ENCODE results near the gene GBGT1.

Gene GBGT1

GRCh38 chr9:133113949-133114885, 49.5 kb downstream of the GBGT1 start:
- no peak for DNase-seq (ENCODE audit: low read depth in 2 of 2)

- DNase-seq (ENCODE audit: low read depth in 2 of 2) = no peak
These were observed 50.4 kb downstream of the GBGT1 start for GRCh38 chr9:133113163-133113948.

GRCh38 chr9:133112663-133113026, 51.1 kb downstream of the GBGT1 start:
- DNase-seq (ENCODE audit: low read depth in 2 of 2) = no peak

- no peak for DNase-seq (ENCODE audit: low read depth in 2 of 2)
These were observed 51.7 kb downstream of the GBGT1 start for GRCh38 chr9:133111808-133112662.

- no peak for DNase-seq (ENCODE audit: low read depth in 2 of 2)
These were observed 53.6 kb downstream of the GBGT1 start for GRCh38 chr9:133109931-133110650.

GRCh38 chr9:133108794-133109641, 54.7 kb downstream of the GBGT1 start:
- no peak for DNase-seq (ENCODE audit: low read depth in 2 of 2)

- no peak for DNase-seq (ENCODE audit: low read depth in 2 of 2)
These were observed 55.5 kb downstream of the GBGT1 start for GRCh38 chr9:133107961-133108793.

GRCh38 chr9:133107245-133107722, 56.4 kb downstream of the GBGT1 start:
- no peak for DNase-seq (ENCODE audit: low read depth in 2 of 2)

GRCh38 chr9:133106511-133107244, 57.0 kb downstream of the GBGT1 start:
- DNase-seq (ENCODE audit: low read depth in 2 of 2) = no peak

- DNase-seq (ENCODE audit: low read depth in 2 of 2) = no peak
These were observed 58.3 kb downstream of the GBGT1 start for GRCh38 chr9:133105461-133105770.

GRCh38 chr9:133104718-133105460, 58.8 kb downstream of the GBGT1 start:
- no peak for DNase-seq (ENCODE audit: low read depth in 2 of 2)

GRCh38 chr9:133103987-133104505, 59.7 kb downstream of the GBGT1 start:
- no peak for DNase-seq (ENCODE audit: low read depth in 2 of 2)

- DNase-seq (ENCODE audit: low read depth in 2 of 2) = no peak
These were observed 60.3 kb downstream of the GBGT1 start for GRCh38 chr9:133103183-133103986.
